UCSD-AML1 (cell line): ENCODE measurements around the gene ZNF48.
"Not testable (repeated sequence)": the region's sequence is repeated elsewhere in the genome, so short reads cannot be mapped to it uniquely, and the experiment has no call there.

ENCODE experiments used
- DNase-seq: peaks from one replicate; lab custom pipeline; 2025; ENCODE audit not compliant: unreplicated experiment; lab: John Stamatoyannopoulos, UW

ZNF48 gene

GRCh38 chr16:30377050-30377811, 18.0 kb upstream of the ZNF48 start:
- no peak for DNase-seq

DNA sequence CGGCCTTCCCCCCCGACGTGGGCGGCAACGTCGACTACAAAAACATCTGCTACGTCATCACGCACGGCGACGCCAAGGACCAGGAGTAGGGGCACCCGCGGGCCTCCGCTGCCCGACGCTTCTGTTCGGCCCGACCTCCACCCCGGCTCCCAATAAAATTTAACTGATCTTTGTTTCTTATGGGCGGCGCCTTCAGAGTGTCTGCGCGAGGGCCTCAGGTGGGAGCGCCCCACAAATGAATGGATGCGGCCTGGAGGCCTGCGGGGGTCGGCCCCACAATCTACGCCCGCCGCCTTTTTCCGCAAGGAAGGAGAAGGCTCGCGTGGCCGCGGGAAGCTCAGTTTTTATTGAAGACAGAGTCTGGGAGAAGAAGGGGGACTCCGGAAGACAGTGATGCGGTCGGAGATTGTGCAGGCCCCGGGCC, 17.4 kb upstream of the ZNF48 start:
- peak; percentile 91 for DNase-seq

DNA sequence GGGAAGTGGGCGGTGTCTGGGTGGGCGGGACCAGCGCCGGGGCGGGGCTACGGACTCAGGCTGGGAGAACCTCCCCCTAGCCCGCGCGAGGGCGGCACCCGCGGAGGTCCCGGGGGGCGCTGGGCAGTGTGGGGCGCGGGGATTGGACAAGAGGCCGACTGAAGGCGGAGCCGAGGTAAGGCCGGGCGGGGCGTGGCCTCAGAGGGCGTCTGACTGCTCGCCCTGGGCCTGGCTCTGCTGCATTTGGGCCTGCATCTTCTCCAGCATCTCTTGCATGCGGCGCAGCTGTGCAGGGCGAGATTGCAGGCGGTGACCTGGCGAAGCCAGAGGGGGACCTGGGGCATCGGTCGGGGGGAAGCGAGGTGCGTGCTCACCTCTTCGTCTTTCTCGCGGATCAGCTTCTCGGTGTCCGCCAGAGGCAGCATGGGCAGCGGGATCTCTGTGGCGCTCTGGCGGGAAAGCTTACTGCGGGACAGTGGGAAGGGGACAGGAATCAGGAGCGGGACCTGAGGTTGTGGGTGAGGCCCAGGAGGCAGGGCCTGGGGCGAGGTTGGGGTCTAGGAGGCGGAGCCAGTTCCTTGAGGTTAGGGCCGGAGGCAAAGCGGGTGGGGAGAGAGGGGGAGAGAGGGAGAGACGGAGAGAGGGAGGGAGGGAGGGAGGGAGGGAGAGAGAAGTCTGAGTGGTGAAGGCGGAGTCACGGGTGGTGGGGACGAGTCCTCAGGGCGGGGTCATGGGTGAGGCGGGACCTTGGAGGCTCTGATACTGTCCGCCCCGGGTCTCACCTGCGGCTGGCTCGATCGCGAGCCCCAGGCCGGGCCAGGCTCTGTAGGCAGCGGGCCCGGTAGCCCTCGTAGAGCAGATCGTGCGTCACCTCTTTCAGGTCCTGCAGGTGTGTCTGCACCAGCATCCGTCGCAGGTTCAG, 16.7 kb upstream of the ZNF48 start:
- DNase-seq: peak; percentile 99

GRCh38 chr16:30379158-30379783, 15.9 kb upstream of the ZNF48 start:
- DNase-seq: no peak

- no peak for DNase-seq
Measured at GRCh38 chr16:30380072-30380802, 15.0 kb upstream of the ZNF48 start.

GRCh38 chr16:30380803-30381208, 14.4 kb upstream of the ZNF48 start:
- no peak for DNase-seq

- DNase-seq: no peak
Measured at GRCh38 chr16:30381291-30382041, 13.8 kb upstream of the ZNF48 start.

DNA sequence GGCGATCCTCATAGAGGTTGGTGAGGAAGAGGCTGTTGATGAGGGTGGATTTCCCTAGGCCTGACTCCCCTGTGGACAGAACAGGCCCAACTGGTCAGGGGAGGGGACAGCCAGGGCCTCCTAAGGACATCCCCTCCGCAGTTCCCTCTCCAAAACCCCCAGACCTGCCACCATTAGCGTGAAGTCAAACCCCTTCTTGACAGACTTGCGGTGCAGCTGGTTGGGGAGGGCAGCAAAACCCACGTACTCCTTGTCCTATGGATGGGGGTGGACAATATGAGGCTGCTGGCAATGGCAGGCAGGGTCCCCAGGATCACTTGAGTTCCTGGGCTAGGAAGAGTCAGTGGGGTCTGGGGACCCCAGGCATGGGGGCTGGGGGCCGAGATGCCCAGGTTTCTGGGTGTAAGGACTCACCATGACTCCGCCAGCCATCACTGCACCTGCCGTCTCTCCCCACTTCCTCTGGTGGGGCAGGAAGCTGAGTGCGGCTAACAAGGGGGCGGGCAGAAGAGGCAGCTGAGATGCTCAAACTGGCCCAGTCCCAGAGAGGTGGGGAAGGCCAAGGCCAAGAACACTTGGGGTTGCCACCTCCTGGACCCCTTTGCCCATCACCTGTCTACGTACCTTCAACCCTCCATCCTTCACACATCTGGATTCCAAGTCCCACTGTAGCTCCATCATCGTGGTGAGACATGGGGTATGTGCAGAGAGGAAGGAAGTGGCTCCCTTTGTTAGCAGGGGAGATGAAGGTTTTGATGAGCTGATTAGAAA, 12.9 kb upstream of the ZNF48 start, which contains the start of gene SEPTIN1:
Gene SEPTIN1, minus strand, starts transcription at position 451 of the 771 bp plus-strand sequence. Its CDS starts 19 bp downstream, at position 432.
- peak; percentile 41 for DNase-seq

GRCh38 chr16:30383521-30383920, 11.7 kb upstream of the ZNF48 start:
- no peak for DNase-seq

GRCh38 chr16:30394592-30395154, 547 bp upstream of the ZNF48 start:
- no peak for DNase-seq

DNA sequence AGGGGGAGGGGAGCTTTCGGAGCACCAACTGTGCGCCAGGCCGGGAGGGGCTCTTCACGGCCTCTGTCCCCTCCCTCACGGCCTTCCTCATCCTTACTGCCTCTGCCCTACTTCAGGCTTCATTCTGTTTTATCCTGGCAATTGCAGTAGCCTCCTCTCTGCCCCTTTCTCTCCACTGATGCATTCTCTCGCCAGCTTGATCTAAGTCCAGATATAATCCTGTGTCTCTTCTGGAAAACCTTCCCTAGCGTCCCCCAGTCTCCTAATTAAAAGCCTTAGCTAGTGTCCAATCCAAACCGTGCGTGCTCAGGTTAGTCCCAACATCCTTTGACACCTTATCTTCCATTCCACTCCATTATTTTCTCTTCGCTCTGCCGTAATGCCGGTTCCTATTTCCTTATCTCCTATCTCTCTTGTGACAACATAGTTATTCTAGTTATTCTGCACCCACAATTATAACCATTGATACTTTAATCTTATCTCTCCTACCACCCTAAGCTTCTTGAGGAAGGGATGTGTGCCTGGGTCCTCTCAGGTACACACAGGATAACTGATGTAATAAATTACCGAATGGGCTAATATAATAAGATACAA, 869 bp downstream of the ZNF48 start:
- DNase-seq: no peak

DNA sequence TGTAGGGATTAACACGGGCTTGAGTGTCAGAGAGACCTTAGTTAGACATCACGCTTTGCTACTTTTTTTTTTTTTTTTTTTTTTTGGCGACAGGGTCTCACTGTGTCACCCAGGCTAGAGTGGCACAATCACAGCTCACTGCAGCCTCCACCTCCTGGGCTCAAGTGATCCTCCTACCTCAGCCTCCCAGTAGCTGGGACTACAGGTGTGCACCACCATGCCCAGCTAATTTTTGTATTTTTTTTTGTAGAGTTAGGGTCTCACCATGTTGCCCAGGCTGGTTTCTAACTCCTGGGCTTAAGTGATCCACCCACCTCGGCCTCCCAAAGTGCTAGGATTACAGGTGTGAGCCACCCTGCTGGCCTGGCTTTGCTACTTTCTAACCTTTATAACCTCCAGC, 1.4 kb downstream of the ZNF48 start:
- not testable (repeated sequence) for DNase-seq

GRCh38 chr16:30397056-30397455, 1.8 kb downstream of the ZNF48 start:
- DNase-seq: no peak

DNA sequence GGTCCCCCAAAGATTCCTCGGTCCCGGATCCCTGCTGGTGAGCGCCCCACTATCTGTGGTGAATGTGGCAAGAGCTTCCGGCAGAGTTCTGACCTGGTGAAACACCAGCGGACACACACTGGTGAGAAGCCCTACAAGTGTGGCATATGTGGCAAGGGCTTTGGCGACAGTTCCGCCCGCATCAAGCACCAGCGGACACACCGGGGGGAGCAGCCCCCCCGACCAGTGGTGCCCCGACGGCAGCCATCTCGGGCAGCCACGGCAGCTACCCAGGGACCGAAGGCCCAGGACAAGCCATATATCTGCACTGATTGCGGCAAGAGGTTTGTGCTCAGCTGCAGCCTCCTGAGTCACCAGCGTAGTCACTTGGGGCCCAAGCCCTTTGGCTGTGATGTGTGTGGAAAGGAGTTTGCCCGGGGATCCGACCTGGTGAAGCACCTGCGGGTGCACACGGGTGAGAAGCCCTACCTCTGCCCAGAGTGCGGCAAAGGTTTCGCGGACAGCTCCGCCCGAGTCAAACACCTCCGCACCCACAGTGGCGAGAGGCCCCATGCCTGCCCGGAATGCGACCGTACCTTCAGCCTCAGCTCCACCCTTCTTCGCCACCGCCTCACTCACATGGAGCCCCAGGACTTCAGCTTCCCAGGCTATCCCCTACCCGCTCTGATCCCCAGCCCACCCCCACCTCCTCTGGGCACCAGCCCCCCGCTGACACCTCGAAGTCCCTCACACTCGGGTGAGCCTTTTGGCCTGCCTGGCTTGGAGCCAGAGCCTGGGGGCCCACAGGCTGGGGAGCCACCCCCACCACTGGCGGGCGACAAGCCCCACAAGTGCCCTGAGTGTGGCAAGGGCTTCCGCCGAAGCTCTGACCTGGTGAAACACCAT, 2.8 kb downstream of the ZNF48 start:
- DNase-seq: no peak

DNA sequence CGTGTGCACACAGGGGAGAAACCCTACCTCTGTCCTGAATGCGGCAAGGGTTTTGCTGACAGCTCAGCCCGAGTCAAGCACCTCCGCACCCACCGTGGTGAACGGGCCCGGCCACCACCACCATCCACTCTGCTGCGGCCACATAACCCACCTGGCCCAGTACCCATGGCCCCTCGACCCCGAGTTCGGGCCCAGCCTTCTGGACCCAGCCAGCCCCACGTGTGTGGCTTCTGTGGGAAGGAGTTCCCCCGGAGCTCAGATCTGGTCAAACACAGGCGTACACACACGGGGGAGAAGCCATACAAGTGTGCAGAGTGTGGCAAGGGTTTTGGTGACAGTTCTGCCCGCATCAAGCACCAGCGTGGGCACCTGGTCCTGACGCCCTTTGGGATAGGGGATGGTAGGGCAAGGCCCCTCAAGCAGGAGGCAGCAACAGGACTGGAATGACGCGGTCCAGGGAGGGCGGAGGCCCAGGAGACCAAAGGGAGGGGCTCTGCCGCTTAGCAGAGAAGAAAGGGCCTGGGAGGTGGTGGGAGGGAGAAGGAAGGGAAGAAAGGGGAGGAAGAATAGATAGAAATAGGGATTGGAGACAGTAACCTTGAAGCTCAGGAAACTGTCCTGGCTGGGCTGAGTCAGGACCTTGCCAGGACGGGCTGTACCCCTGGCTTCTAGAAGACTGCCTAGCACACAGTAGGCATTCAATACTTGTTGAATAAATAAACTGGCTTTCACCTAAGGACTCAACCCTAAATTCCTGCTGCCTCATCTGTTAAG, 3.6 kb downstream of the ZNF48 start:
- no peak for DNase-seq

- no peak for DNase-seq
Measured at GRCh38 chr16:30399435-30400186, 4.4 kb downstream of the ZNF48 start.
